ENCODE data around the gene SERPINA5.

The SERPINA5 gene

GRCh38 chr14:94617988-94618822, 37.0 kb downstream of the SERPINA5 start:
- TF ChIP-seq, protein P1, sequence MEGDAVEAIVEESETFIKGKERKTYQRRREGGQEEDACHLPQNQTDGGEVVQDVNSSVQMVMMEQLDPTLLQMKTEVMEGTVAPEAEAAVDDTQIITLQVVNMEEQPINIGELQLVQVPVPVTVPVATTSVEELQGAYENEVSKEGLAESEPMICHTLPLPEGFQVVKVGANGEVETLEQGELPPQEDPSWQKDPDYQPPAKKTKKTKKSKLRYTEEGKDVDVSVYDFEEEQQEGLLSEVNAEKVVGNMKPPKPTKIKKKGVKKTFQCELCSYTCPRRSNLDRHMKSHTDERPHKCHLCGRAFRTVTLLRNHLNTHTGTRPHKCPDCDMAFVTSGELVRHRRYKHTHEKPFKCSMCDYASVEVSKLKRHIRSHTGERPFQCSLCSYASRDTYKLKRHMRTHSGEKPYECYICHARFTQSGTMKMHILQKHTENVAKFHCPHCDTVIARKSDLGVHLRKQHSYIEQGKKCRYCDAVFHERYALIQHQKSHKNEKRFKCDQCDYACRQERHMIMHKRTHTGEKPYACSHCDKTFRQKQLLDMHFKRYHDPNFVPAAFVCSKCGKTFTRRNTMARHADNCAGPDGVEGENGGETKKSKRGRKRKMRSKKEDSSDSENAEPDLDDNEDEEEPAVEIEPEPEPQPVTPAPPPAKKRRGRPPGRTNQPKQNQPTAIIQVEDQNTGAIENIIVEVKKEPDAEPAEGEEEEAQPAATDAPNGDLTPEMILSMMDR (conservative IDR thresholded peaks at IDR 0.05; ENCODE audit: low read depth, low read length): no peak
- no peak for DNase-seq (ENCODE audit: low read depth)
- no peak overlapping the region for H3K4me3 ChIP-seq (ENCODE audit: low read length)

DNA sequence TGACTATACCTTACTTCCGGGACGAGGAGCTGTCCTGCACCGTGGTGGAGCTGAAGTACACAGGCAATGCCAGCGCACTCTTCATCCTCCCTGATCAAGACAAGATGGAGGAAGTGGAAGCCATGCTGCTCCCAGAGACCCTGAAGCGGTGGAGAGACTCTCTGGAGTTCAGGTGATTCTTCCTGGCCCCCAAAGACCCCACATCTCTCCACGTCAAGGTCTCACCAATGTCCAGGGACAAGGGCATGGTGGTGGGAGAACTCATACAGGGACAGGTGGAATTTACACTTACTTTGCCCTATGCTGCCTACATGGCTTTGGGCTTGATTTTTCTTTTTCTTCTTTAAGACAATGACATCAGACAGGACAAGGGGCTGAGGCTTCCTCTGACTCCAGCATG, 38.1 kb downstream of the SERPINA5 start:
- no peak for DNase-seq (ENCODE audit: low read depth)
- no peak overlapping the region for H3K4me3 ChIP-seq (ENCODE audit: low read length)
- TF ChIP-seq, protein P1 (conservative IDR thresholded peaks at IDR 0.05; ENCODE audit: low read depth, low read length): no peak

- no peak for DNase-seq (ENCODE audit: low read depth)
- TF ChIP-seq, protein P1 (conservative IDR thresholded peaks at IDR 0.05; ENCODE audit: low read depth, low read length): no peak
- H3K4me3 ChIP-seq (ENCODE audit: low read length): no peak overlapping the region
Measured at GRCh38 chr14:94620597-94620996, 39.4 kb downstream of the SERPINA5 start.

DNA sequence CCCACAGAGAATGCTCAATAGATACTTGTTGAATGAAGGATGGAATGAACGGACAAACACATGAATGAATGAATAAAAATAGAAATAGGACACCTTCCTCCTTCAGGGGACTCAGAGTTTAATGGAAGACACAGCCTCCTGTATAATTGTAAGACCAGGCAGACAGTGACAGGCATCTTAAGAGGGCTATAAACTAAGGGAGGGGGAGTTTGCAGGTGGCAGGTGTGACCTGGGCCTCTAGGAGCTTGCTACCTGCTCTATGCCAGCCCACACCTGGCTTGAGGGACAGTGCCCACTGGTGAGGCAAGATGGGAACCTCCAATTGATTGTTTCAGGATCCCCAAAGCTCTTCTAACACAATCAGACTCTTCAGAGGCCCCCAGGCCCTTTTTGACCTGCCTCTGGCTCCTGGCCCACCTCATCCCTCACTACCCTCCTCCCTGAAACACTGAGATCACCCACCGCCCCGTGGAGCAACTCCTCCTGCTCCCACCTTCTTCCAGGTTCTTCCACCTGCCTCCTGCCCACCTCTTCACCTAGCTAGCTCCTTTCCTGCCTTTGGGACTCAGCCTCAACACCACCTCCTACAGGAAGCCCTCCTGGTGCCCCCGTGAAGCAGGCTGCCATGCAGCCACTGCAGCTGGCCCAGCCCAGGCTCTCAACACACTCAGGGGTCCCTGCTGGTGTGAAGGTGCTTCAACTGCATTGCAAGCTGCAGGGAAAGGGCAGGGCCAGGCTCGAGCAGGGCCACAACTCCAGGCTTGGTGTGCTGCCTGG, 40.3 kb downstream of the SERPINA5 start:
- DNase-seq (ENCODE audit: low read depth): no peak
- TF ChIP-seq, protein P1 (conservative IDR thresholded peaks at IDR 0.05; ENCODE audit: low read depth, low read length): no peak
- no peak overlapping the region for H3K4me3 ChIP-seq (ENCODE audit: low read length)

DNA sequence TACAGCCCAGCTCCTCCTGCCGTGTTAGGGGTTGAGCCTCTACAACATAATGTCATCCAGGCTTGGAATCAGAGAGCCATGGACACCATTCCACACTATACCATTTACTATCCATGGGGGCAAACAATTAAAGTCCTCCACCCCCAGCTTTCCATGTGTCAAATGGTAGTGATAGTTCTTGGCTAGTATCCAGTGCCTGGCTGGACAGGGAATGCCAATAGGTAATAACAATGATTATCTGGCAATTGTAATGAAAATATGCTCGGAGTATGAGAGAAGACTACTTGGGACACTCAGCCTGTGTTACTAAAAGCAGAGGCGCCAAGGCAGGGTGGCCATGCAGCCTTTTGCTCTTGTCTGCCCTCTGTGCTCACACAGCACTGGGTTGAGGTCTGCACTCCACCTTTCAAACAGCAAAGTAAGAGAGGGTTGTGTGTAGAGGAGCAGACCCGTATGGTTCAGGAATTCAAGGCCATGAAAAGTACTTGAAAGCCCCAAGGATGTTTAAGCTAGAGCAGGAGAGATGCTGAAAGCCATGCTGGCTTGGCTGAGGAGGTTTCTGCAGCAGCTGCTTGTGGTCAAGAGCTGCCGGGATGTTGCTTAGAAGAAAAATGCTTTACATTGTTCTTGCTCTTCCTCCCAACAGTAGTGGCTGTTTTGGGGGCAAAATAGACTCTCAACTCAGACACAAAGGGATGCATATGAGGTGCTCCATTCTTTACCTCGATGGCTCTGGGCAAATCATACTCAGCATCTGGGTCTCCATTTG, 41.6 kb downstream of the SERPINA5 start:
- H3K4me3 ChIP-seq (ENCODE audit: low read length): no peak overlapping the region
- DNase-seq (ENCODE audit: low read depth): no peak
- TF ChIP-seq, protein P1 (conservative IDR thresholded peaks at IDR 0.05; ENCODE audit: low read depth, low read length): no peak

- no peak overlapping the region for H3K4me3 ChIP-seq (ENCODE audit: low read length)
- TF ChIP-seq, protein P1 (conservative IDR thresholded peaks at IDR 0.05; ENCODE audit: low read depth, low read length): no peak
- no peak for DNase-seq (ENCODE audit: low read depth)
Measured at GRCh38 chr14:94623422-94623809, 42.2 kb downstream of the SERPINA5 start.
